Measurements from ENCODE around the gene LRP3. TPM values are rescaled to one million over a fixed set of nuclear protein-coding genes. Genes with fewer than 3 reads are reported as not detected.
A peak's percentile ranks its signal among the peaks of the same experiment; 100 is the strongest.
"Not testable (repeated sequence)": the region's sequence is repeated elsewhere in the genome, so short reads cannot be mapped to it uniquely, and the experiment has no call there.

The LRP3 gene
- total RNA-seq (20.8 TPM), polyA plus RNA-seq (ENCODE audit: insufficient read depth in 1 of 8, insufficient read length in 8 of 8, low replicate concordance in 1 of 8) (10 to 100 TPM; 18.0 to 31.1 (median 23.3) TPM)
- long read RNA-seq, donor 1, partial matches to known transcripts, result 0 of 7 reads
- long read RNA-seq, donor 1, other reads (novel, unspliced or antisense), result 0 of 7 reads
- long read RNA-seq, donor 2, partial matches to known transcripts, result 0 of 1 reads
- long read RNA-seq, donor 2, other reads (novel, unspliced or antisense), result 0 of 1 reads
- long read RNA-seq, donor 3, transcript LRP3-201 (7 exons, 3,807 nt), result major isoform, 9 of 13 reads
- long read RNA-seq, donor 3, partial matches to known transcripts, result 0 of 13 reads
- long read RNA-seq, donor 3, other reads (novel, unspliced or antisense), result 0 of 13 reads
- long read RNA-seq, donor 4, partial matches to known transcripts, result 0 of 8 reads
- long read RNA-seq, donor 4, other reads (novel, unspliced or antisense), result 0 of 8 reads
- long read RNA-seq, donor 5, transcript LRP3-203 (3 exons, 3,278 nt), result minor isoform, 12 of 43 reads
- long read RNA-seq, donor 5, transcript LRP3-201 (7 exons, 3,807 nt), result major isoform, 18 of 43 reads
- long read RNA-seq, donor 5, partial matches to known transcripts, result 13 of 43 reads
- long read RNA-seq, donor 5, other reads (novel, unspliced or antisense), result 0 of 43 reads
- long read RNA-seq, donor 6, transcript LRP3-201 (7 exons, 3,807 nt), result major isoform, 13 of 15 reads
- long read RNA-seq, donor 6, partial matches to known transcripts, result 0 of 15 reads
- long read RNA-seq, donor 6, other reads (novel, unspliced or antisense), result 0 of 15 reads
- long read RNA-seq, donor 7, transcript LRP3-201 (7 exons, 3,807 nt), result major isoform, 12 of 19 reads
- long read RNA-seq, donor 7, transcript LRP3-203 (3 exons, 3,278 nt), result minor isoform, 6 of 19 reads
- long read RNA-seq, donor 7, partial matches to known transcripts, result 0 of 19 reads
- long read RNA-seq, donor 7, other reads (novel, unspliced or antisense), result 0 of 19 reads
- long read RNA-seq, donor 8, result 0 reads
- long read RNA-seq, donor 9, transcript LRP3-203 (3 exons, 3,278 nt), result major isoform, 5 of 9 reads
- long read RNA-seq, donor 9, partial matches to known transcripts, result 0 of 9 reads
- long read RNA-seq, donor 9, other reads (novel, unspliced or antisense), result 0 of 9 reads
- long read RNA-seq, donor 10, transcript LRP3-201 (7 exons, 3,807 nt), result major isoform, 9 of 12 reads
- long read RNA-seq, donor 10, partial matches to known transcripts, result 0 of 12 reads
- long read RNA-seq, donor 10, other reads (novel, unspliced or antisense), result 0 of 12 reads
- long read RNA-seq, donor 11, transcript LRP3-201 (7 exons, 3,807 nt), result major isoform, 6 of 8 reads
- long read RNA-seq, donor 11, partial matches to known transcripts, result 0 of 8 reads
- long read RNA-seq, donor 11, other reads (novel, unspliced or antisense), result 0 of 8 reads

- peak within 1 kb of the TSS; percentile 60 for H3K4me3 ChIP-seq (ENCODE audit: low read length)
- H3K27ac ChIP-seq (ENCODE audit: low read length), result peak within 1 kb of the TSS; percentile 25
- peaks cover 19% of the 10 kb centered on the region for H3K36me3 ChIP-seq (ENCODE audit: control insufficient read depth, insufficient read depth, low read length)
- peaks cover 6% of the 10 kb centered on the region for H3K27me3 ChIP-seq (ENCODE audit: control insufficient read depth, insufficient read depth, low read length)
- WGBS (ENCODE audit: insufficient coverage), result 2% methylated on average over 49 of the region's 50 CpGs
- no peaks in the 10 kb centered on the region for H3K9me3 ChIP-seq (replicated peaks; ENCODE audit: control insufficient read depth, low read depth, low read length)
- H3K4me1 ChIP-seq (ENCODE audit: control insufficient read depth, insufficient read depth, low read length), result peaks cover 16% of the 10 kb centered on the region
- DNase-seq, result peak; percentile 77
Measured at GRCh38 chr19:33193865-33194362, at the start of gene LRP3. Gene LRP3 (plus strand): TSS chr19:33194330. CDS start chr19:33194786, 456 bp downstream.

- H3K9me3 ChIP-seq (replicated peaks; ENCODE audit: control insufficient read depth, low read depth, low read length), result no peaks in the 10 kb centered on the region
Measured at GRCh38 chr19:33146209-33146608, 47.9 kb upstream of the LRP3 start.

GRCh38 chr19:33147538-33147937, 46.6 kb upstream of the LRP3 start:
- Histone ChIP-seq H3K9me3 (replicated peaks; ENCODE audit: control insufficient read depth, low read depth, low read length) (no peaks in the 10 kb centered on the region), H3K4me3 (ENCODE audit: low read length) (no peak overlapping the region), H3K4me1 (ENCODE audit: control insufficient read depth, insufficient read depth, low read length) (no peaks in the 10 kb centered on the region), H3K27me3 (ENCODE audit: control insufficient read depth, insufficient read depth, low read length) (no peaks in the 10 kb centered on the region), H3K27ac (ENCODE audit: low read length) (no peak overlapping the region), H3K36me3 (ENCODE audit: control insufficient read depth, insufficient read depth, low read length) (no peaks in the 10 kb centered on the region)
- DNase-seq, result no peak
- 84% methylated on average over 6 of the region's 6 CpGs for WGBS (ENCODE audit: insufficient coverage)

More at GRCh38 chr19:33146209-33146608, 47.9 kb upstream of the LRP3 start:
- Histone ChIP-seq H3K36me3 (ENCODE audit: control insufficient read depth, insufficient read depth, low read length) (no peaks in the 10 kb centered on the region), H3K27ac (ENCODE audit: low read length) (no peak overlapping the region), H3K27me3 (ENCODE audit: control insufficient read depth, insufficient read depth, low read length) (peaks cover 2% of the 10 kb centered on the region), H3K4me3 (ENCODE audit: low read length) (no peak overlapping the region), H3K4me1 (ENCODE audit: control insufficient read depth, insufficient read depth, low read length) (no peaks in the 10 kb centered on the region)
- no peak for DNase-seq
- 80% methylated on average over 5 of the region's 9 CpGs for WGBS (ENCODE audit: insufficient coverage)

GRCh38 chr19:33150852-33151518, 43.1 kb upstream of the LRP3 start:
- Histone ChIP-seq H3K9me3 (replicated peaks; ENCODE audit: control insufficient read depth, low read depth, low read length) (no peaks in the 10 kb centered on the region), H3K27me3 (ENCODE audit: control insufficient read depth, insufficient read depth, low read length) (no peaks in the 10 kb centered on the region), H3K27ac (ENCODE audit: low read length) (no peak overlapping the region), H3K4me3 (ENCODE audit: low read length) (no peak overlapping the region), H3K4me1 (ENCODE audit: control insufficient read depth, insufficient read depth, low read length) (no peaks in the 10 kb centered on the region), H3K36me3 (ENCODE audit: control insufficient read depth, insufficient read depth, low read length) (no peaks in the 10 kb centered on the region)
- no peak for DNase-seq
- WGBS (ENCODE audit: insufficient coverage), result 73% methylated on average over 13 of the region's 14 CpGs

GRCh38 chr19:33152176-33152575, 42.0 kb upstream of the LRP3 start:
- no CpG with 5 or more reads among the region's 2 CpGs for WGBS (ENCODE audit: insufficient coverage)
- H3K9me3 ChIP-seq (replicated peaks; ENCODE audit: control insufficient read depth, low read depth, low read length), result no peaks in the 10 kb centered on the region

GRCh38 chr19:33152625-33153024, 41.5 kb upstream of the LRP3 start:
- H3K4me3 ChIP-seq (ENCODE audit: low read length); H3K4me1 ChIP-seq (ENCODE audit: control insufficient read depth, insufficient read depth, low read length); H3K9me3 ChIP-seq (replicated peaks; ENCODE audit: control insufficient read depth, low read depth, low read length); H3K36me3 ChIP-seq (ENCODE audit: control insufficient read depth, insufficient read depth, low read length); DNase-seq; H3K27me3 ChIP-seq (ENCODE audit: control insufficient read depth, insufficient read depth, low read length); H3K27ac ChIP-seq (ENCODE audit: low read length): not testable (repeated sequence)
- WGBS (ENCODE audit: insufficient coverage), result no CpG with 5 or more reads among the region's 4 CpGs

More at GRCh38 chr19:33152176-33152575, 42.0 kb upstream of the LRP3 start:
- DNase-seq, result no peak
- no peaks in the 10 kb centered on the region for H3K4me1 ChIP-seq (ENCODE audit: control insufficient read depth, insufficient read depth, low read length)
- H3K27ac ChIP-seq (ENCODE audit: low read length), result no peak overlapping the region
- H3K27me3 ChIP-seq (ENCODE audit: control insufficient read depth, insufficient read depth, low read length), result no peaks in the 10 kb centered on the region
- no peaks in the 10 kb centered on the region for H3K36me3 ChIP-seq (ENCODE audit: control insufficient read depth, insufficient read depth, low read length)
- H3K4me3 ChIP-seq (ENCODE audit: low read length), result no peak overlapping the region

GRCh38 chr19:33154313-33154712, 39.8 kb upstream of the LRP3 start:
- not testable (repeated sequence) for DNase-seq; H3K4me3 ChIP-seq (ENCODE audit: low read length); H3K36me3 ChIP-seq (ENCODE audit: control insufficient read depth, insufficient read depth, low read length); H3K4me1 ChIP-seq (ENCODE audit: control insufficient read depth, insufficient read depth, low read length); H3K9me3 ChIP-seq (replicated peaks; ENCODE audit: control insufficient read depth, low read depth, low read length); H3K27me3 ChIP-seq (ENCODE audit: control insufficient read depth, insufficient read depth, low read length); H3K27ac ChIP-seq (ENCODE audit: low read length)
- 70% methylated on average over 2 of the region's 6 CpGs for WGBS (ENCODE audit: insufficient coverage)

GRCh38 chr19:33156334-33156733, 37.8 kb upstream of the LRP3 start:
- no peak for DNase-seq
- no peaks in the 10 kb centered on the region for H3K27me3 ChIP-seq (ENCODE audit: control insufficient read depth, insufficient read depth, low read length)

GRCh38 chr19:33157906-33158305, 36.2 kb upstream of the LRP3 start:
- Histone ChIP-seq H3K9me3 (replicated peaks; ENCODE audit: control insufficient read depth, low read depth, low read length) (no peaks in the 10 kb centered on the region), H3K4me3 (ENCODE audit: low read length) (no peak overlapping the region), H3K27me3 (ENCODE audit: control insufficient read depth, insufficient read depth, low read length) (no peaks in the 10 kb centered on the region), H3K27ac (ENCODE audit: low read length) (no peak overlapping the region), H3K36me3 (ENCODE audit: control insufficient read depth, insufficient read depth, low read length) (no peaks in the 10 kb centered on the region), H3K4me1 (ENCODE audit: control insufficient read depth, insufficient read depth, low read length) (no peaks in the 10 kb centered on the region)
- 83% methylated on average over 3 of the region's 3 CpGs for WGBS (ENCODE audit: insufficient coverage)
- no peak for DNase-seq

More at GRCh38 chr19:33156334-33156733, 37.8 kb upstream of the LRP3 start:
- H3K36me3 ChIP-seq (ENCODE audit: control insufficient read depth, insufficient read depth, low read length), result no peaks in the 10 kb centered on the region
- 83% methylated on average over 4 of the region's 5 CpGs for WGBS (ENCODE audit: insufficient coverage)
- H3K27ac ChIP-seq (ENCODE audit: low read length), result no peak overlapping the region
- H3K4me3 ChIP-seq (ENCODE audit: low read length), result no peak overlapping the region
- H3K4me1 ChIP-seq (ENCODE audit: control insufficient read depth, insufficient read depth, low read length), result no peaks in the 10 kb centered on the region
- H3K9me3 ChIP-seq (replicated peaks; ENCODE audit: control insufficient read depth, low read depth, low read length), result no peaks in the 10 kb centered on the region
